ENCODE data around the gene CASS4.
A peak's percentile ranks its signal among the peaks of the same experiment; 100 is the strongest.

CASS4 gene

GRCh38 chr20:56445130-56445529 is 33.1 kb downstream of the CASS4 start:
- DNase-seq (ENCODE audit: low read depth), result no peak

DNA sequence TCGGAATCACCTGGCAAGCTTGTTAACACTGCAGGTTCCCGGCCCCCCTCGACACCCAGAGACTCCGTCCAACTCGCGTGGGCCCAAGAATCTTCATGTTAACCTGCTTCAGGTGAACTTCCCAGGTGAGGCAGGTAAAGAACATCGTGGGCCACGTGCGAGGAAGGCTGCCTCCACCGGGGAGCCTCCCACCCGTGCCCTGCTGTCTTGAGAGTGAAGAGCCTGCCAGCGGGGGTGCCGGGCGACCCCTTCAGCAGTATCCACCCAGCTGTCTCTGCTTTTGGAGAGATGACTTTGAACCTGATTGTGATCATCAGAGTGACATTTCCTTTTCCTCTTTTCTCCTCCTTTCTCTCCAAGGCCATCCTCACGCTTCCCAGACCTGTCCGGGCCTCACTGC is 33.5 kb downstream of the CASS4 start:
- DNase-seq (ENCODE audit: low read depth), result no peak

DNA sequence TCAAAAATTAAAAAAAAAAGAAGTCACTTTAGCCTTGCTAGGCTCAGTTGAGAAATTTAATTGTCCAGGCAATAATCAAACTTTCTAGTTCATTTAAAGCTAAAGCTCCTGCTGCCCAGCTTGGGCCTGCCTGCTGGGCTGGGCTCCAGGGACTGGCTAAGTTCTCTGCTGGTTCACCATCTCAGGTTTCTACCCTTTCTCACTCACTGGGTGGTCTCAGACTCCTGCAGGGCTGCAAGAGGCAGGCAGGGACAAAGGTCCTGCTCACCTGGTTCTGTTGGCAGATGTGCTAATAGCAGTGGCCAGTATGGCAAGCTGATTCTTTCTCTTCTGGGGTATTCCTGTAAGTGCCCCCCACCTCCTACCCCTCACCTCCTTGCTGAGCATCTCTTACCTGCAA is 35.2 kb downstream of the CASS4 start:
- DNase-seq (ENCODE audit: low read depth), result no peak

DNA sequence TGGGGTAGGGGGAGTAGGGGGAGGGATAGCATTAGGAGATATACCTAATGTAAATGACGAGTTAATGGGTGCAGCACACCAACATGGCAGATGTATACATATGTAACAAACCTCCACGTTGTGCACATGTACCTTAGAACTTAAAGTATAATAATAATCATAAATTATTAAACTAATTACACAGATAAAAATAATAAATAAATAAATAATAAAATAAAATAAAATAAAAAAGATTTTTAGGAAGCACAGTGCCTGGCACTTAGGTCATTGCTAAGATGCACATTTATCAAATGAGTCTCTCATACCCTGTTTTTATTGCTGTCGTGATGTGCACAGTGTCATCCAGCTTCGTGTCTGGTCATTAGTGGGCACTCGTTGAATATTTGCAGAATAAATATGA is 37.4 kb downstream of the CASS4 start:
- no peak for DNase-seq (ENCODE audit: low read depth)

- DNase-seq (ENCODE audit: low read depth), result peak; percentile 7
Measured at GRCh38 chr20:56451056-56451765, 39.2 kb downstream of the CASS4 start.

- no peak for DNase-seq (ENCODE audit: low read depth)
Measured at GRCh38 chr20:56453352-56453751, 41.3 kb downstream of the CASS4 start.

DNA sequence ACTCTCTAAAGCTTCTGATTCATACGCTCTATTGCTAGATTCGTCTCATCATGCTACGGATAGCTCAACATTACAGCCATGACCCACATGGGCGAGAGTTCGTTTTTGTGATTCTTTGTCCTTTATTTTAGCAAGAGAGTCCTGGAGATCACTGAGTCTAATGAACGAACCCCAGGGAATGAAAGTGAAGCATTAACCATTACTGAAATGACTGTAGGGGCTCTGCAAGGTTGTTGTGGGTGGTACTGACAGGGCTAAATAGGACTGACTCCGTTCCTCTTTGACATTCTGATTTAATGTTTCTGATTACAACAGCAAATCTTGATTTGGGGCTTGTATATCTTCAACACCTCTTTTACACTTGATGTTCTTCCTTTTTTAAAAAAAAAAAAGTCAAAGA is 42.7 kb downstream of the CASS4 start:
- DNase-seq (ENCODE audit: low read depth), result no peak

DNA sequence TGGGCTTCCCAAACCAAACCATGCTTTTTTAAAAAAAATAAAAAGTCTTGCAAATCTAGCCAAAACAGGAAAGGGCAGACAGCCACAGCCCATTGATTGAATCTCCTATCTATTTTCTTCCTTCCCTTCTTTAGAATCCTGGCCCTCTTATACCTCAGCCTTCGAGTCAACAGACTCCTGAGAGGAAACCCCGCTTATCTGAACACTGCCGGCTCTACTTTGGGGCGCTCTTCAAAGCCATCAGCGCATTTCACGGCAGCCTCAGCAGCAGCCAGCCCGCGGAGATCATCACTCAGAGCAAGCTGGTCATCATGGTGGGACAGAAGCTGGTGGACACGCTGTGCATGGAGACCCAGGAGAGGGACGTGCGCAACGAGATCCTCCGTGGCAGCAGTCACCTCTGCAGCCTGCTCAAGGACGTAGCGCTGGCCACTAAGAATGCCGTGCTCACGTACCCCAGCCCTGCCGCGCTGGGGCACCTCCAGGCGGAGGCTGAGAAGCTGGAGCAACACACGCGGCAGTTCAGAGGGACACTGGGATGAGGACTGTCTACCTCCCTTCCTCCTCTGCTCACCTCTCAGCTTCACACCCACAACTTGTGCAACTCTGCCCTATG is 46.3 kb downstream of the CASS4 start:
- no peak for DNase-seq (ENCODE audit: low read depth)

- DNase-seq (ENCODE audit: low read depth), result no peak
Measured at GRCh38 chr20:56460459-56460858, 48.4 kb downstream of the CASS4 start.

DNA sequence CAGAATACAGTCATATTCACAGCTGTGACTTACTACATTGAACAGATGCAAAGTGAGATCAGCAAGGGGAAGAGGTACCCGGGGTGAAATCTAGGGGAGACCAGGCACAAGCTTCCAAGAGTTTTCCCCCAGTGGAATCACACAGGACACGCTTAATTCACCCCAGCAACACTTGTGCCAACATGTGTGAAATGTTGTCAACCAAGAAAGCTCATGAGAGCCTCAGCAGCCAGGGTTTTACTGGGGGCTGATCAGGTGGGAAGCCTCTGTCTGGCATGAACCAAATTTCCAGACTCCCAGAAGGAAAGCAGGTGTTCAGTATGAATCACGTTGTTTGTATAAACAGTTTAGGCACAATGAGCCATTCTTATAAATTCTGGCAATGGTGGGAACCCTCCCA is 49.5 kb downstream of the CASS4 start:
- no peak for DNase-seq (ENCODE audit: low read depth)

- DNase-seq (ENCODE audit: low read depth), result no peak
Measured at GRCh38 chr20:56463428-56463827, 51.4 kb downstream of the CASS4 start.

DNA sequence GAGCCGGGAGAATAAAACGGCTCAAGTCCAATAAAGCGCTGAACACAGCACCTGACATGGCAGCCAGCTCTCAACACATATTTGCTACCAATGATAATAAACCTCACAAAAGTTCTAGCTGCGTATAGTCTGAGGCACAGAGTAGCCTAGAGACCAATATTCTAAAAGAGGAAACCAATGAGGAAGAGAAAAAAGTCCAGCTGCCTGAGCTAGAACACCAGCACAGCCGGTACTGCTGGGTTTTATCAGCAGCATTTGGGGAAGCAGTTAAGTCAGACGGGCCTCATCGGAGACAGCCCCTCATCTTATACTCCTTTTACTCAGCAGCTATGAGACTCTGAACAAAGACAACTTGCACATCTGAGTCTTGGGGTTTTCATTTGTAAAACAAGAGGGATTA is 53.9 kb downstream of the CASS4 start:
- DNase-seq (ENCODE audit: low read depth), result no peak

- no peak for DNase-seq (ENCODE audit: low read depth)
Measured at GRCh38 chr20:56467968-56468315, 55.9 kb downstream of the CASS4 start.

DNA sequence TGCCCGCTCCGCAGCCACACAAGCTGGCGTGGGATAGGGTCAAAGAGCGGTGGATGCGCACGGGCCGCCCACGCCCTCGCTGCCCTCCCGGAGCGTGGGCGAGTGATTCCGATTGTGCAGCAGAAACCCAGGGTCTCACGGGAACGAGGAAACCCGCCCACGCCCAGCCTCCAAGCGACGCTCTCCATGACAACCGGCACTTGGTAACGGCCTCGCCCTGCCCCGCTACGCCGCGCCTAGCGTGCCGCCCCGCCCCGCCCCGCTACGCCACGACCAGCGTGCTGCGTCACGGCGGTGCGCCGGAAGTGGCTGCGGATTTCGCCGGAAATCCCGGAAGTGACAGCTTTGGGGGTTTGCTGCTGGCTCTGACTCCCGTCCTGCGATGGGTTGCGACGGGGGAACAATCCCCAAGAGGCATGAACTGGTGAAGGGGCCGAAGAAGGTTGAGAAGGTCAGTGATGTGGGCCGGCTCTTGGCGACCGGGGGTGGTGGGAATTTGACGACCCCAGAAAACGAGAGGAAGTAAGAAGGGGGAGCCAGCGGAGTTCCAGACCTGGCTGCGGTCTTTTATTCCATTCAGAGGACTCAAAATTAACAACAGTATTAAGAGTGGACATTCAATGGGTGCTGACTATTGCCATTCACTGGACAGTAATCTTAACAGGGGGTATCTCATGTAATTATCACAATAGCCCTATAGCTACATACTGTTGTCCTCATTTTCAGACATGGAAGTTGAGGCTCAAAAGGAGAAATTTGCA is 56.4 kb downstream of the CASS4 start, which contains the start of gene RTF2:
Gene RTF2, plus strand, starts transcription at position 312 of the 761 bp plus-strand sequence. Its CDS starts 71 bp downstream, at position 383.
- DNase-seq (ENCODE audit: low read depth), result peak; percentile 93

DNA sequence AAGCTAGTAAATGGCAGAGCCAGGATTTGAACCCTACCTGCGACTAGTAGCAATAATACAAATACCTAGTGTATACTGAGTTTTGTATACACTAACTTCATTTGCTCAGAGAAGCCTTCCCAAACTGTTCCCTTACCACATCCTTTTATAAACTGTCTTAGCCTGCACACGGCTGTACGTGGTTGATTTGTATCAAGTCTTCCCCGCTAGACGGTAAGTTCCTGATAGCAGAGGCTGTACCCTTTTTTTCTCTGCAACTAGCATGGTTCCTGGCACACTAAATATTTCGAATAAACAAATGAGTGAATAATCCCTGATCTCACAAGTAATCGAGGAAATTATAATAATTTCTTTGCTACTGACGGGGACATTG is 57.0 kb downstream of the CASS4 start:
- DNase-seq (ENCODE audit: low read depth), result no peak

GRCh38 chr20:56483970-56484369 is 71.9 kb downstream of the CASS4 start:
- no peak for DNase-seq (ENCODE audit: low read depth)

GRCh38 chr20:56487216-56487615 is 75.2 kb downstream of the CASS4 start:
- no peak for DNase-seq (ENCODE audit: low read depth)

GRCh38 chr20:56488566-56488965 is 76.5 kb downstream of the CASS4 start:
- no peak for DNase-seq (ENCODE audit: low read depth)

- DNase-seq (ENCODE audit: low read depth), result no peak
Measured at GRCh38 chr20:56501116-56501515, 89.1 kb downstream of the CASS4 start.

DNA sequence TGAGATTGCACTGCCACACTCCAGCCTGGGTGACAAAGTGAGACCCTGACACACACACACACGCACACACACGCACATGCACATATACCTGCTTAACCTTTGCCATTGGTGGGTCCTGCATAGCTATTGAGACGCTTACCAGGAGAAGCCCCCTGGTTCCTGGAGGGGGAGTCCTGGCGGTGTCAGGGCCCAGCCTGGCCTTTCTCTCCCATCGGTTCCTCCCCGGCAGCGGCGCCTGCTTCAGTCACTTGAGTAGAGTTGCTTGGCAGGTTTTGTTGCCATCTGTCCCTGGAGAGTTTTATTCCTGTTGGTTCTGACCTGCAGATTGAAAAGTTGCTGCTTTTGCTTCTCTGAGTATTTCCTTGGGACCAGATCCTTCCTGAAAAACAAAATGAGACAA is 91.9 kb downstream of the CASS4 start:
- DNase-seq (ENCODE audit: low read depth), result no peak

DNA sequence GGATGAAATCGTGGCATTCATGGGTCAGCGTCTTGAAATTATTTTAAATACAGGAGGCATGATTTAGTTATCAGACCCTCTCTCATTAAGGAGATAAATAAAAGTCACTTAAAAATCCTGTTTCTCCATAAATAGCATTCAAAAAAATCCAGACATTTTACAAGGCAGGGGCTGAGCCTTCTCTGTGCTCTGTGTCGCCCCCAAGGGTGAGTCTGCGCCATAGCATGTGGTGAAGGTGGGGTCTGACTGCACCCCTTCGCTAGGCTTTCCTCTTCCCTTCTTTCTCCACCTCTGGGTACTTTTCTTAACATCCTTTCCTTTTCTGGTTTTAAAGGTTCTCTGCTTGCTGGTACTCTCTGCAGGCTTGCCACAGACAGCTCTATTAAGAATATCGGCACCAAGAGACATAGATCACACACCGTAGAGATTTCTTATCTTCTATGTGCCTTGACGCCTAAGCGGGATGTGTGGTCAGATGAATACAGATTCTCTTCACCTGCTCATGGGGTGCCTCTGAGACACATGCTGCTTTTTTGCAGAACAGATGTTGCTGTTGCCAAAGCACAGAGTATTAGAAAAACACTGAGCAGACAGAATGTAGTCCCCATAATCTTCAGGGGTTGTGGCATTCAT is 92.4 kb downstream of the CASS4 start:
- DNase-seq (ENCODE audit: low read depth), result no peak

- peak; percentile 51 for DNase-seq (ENCODE audit: low read depth)
Measured at GRCh38 chr20:56506103-56506502, 94.0 kb downstream of the CASS4 start.

Measured in amniotic epithelial cell (primary cell).